Stomach smooth muscle (tissue), 2 donors: ENCODE data around the gene DNMT3A.

Source experiments
- H3K27ac ChIP-seq: one replicate; pipeline ENCODE4 v1.7.0; 2013; ENCODE audit warnings: mild to moderate bottlenecking, low read length, inconsistent platforms
- H3K27me3 ChIP-seq, 2 donors: one replicate each; pipeline ENCODE4 v1.7.0; 2013; ENCODE audit warnings: low read length in 2 of 2; ENCODE audit not compliant: insufficient read depth in 2 of 2, control insufficient read depth in 1 of 2
- H3K36me3 ChIP-seq, 2 donors: one replicate each; pipeline ENCODE4 v1.7.0; 2013; ENCODE audit warnings: low read length in 2 of 2; ENCODE audit not compliant: control insufficient read depth in 2 of 2, insufficient read depth in 2 of 2
- H3K4me1 ChIP-seq: one replicate; pipeline ENCODE4 v1.7.0; 2013; ENCODE audit warnings: low read length; ENCODE audit not compliant: control insufficient read depth, insufficient read depth
- H3K4me3 ChIP-seq, 2 donors: one replicate each; pipeline ENCODE4 v1.7.0; 2013; ENCODE audit warnings: low read length in 2 of 2
- H3K9ac ChIP-seq, 2 donors: one replicate each; pipeline ENCODE4 v1.7.0; 2013; ENCODE audit warnings: low read length in 2 of 2, mild to moderate bottlenecking in 1 of 2
- H3K9me3 ChIP-seq, 2 donors: one replicate each; pipeline ENCODE4 v1.7.0; 2013; ENCODE audit warnings: low read length in 2 of 2; ENCODE audit not compliant: control insufficient read depth in 2 of 2
- donor health status: healthy.
- donor health status: Pancreatic carcinoma.

DNMT3A gene

DNA sequence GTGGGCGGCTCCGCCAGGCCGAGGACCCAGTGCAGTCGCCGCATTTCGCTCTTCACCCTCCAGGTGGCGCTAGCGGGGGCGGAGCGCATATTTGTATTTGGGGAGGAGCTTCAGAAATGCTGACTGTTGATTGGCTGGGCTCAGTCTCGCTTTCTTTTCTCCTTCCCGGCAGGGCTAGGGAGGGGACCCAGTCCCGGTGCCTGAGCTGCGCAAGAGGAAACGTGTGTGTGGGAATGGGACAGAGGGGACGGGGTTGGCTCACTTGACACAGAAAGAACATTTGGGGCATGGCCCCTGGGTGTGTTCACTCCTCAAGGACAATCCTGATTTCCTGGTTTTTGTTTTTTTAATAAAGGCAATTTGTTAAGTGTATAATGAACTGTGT lies 20.3 kb upstream of the DNMT3A start:
- Histone ChIP-seq H3K9me3 (no peaks in the 10 kb centered on the region), H3K27me3 (peaks cover 0 to 2% of the 10 kb centered on the region in 2 donors), H3K27ac (peak overlapping the region; percentile 19), H3K36me3 (no peaks in the 10 kb centered on the region), H3K4me3 (peak overlapping the region; percentile 75 to 79), H3K4me1 (peaks cover 13% of the 10 kb centered on the region), H3K9ac (peak overlapping the region; percentile 62 to 66)

DNA sequence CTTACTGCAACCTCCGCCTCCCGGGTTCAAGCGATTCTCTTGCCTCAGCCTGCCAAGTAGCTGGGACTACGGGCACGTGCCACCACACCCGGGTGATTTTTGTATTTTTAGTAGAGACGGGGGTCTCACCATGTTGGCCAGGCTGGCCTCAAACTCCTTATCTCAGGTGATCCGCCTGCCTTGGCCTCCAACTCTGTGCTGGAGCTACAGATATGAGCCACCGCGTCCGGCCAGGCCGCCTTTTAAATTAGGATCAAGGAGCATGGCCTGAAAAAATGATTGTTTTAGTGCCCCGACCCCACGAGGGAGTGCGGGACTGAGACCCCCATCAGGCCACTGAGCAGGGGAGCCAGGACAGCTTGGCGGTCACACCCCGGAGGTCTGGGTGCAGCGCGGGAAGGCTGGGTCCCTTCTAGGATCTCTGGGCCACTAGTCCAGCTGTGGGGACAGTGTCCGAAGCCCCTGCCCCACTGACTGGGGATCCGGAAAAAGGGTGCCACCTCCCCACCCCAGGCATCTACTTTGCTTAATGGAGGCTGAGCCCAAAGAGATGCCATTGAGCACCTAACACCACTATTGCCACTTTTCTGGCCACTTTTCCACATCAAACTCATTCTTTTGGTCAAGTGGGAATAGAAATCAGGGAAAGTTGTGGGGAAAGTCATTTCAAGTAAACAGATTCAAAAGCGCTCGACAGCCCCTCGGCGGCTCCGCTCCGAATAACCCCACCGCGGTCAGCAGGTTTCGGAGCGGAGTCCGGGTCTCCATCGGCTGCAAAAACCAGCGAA lies 19.7 kb upstream of the DNMT3A start:
- H3K27ac ChIP-seq, result no peak overlapping the region
- H3K4me1 ChIP-seq, result peaks cover 13% of the 10 kb centered on the region
- no peaks in the 10 kb centered on the region for H3K9me3 ChIP-seq
- H3K36me3 ChIP-seq, result no peaks in the 10 kb centered on the region
- H3K4me3 ChIP-seq, result peak overlapping the region; percentile 70 to 75
- H3K9ac ChIP-seq, result no peak overlapping the region
- H3K27me3 ChIP-seq, result peaks cover 0 to 2% of the 10 kb centered on the region in 2 donors

DNA sequence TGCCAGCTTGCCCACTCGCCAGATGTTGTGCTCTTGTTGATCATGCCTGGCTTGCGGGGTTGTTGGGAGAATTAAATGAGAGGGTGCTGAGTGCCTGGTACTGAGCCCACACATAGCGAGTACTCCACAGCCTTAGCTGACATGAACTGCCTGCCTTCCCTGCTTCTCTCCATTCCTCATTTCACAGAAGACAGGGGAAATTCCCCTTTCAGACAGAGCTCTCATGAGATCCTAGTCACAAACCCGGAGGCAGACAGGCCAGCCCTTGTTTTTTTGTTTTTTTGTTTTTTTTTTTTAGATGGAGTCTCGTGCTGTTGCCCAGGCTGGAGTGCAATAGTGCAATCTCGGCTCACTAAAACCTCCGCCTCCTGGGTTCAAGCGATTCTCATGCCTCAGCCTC lies 17.1 kb upstream of the DNMT3A start:
- Histone ChIP-seq H3K27me3 (peaks cover 0 to 2% of the 10 kb centered on the region in 2 donors), H3K4me1 (peaks cover 13% of the 10 kb centered on the region), H3K9ac (no peak overlapping the region), H3K4me3 (no peak overlapping the region), H3K9me3 (no peaks in the 10 kb centered on the region), H3K27ac (no peak overlapping the region), H3K36me3 (no peaks in the 10 kb centered on the region)

- H3K9ac ChIP-seq, result no peak overlapping the region
- H3K36me3 ChIP-seq, result no peaks in the 10 kb centered on the region
- peaks cover 0 to 2% of the 10 kb centered on the region in 2 donors for H3K27me3 ChIP-seq
- H3K9me3 ChIP-seq, result no peaks in the 10 kb centered on the region
- peaks cover 13% of the 10 kb centered on the region for H3K4me1 ChIP-seq
- no peak overlapping the region for H3K27ac ChIP-seq
- H3K4me3 ChIP-seq, result no peak overlapping the region
Measured at GRCh38 chr2:25358249-25358815, 16.6 kb upstream of the DNMT3A start.

DNA sequence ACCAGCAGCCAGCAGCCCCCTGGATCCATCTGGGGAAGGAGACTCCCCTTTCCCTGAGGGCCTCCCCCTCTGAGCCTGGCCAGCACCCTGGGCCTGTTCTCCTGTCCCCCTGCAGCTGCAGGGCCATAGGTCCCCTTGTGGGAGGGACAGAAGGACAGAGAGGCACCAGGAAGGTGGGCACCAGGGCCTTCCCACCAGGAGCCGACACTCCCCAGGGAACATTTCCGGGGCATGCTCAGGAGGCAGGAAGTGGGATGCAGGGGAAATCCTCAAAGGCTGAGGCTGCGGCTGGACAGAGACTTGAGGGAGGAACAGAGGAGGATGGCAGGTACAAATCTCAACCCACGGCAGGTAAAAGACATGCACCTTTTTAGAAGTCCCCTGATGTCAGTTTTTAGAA lies 14.4 kb upstream of the DNMT3A start:
- Histone ChIP-seq H3K36me3 (no peaks in the 10 kb centered on the region), H3K4me1 (no peaks in the 10 kb centered on the region), H3K4me3 (no peak overlapping the region), H3K27ac (no peak overlapping the region), H3K27me3 (peaks cover 0 to 2% of the 10 kb centered on the region in 2 donors), H3K9me3 (no peaks in the 10 kb centered on the region), H3K9ac (no peak overlapping the region)

- Histone ChIP-seq H3K27me3 (no peaks in the 10 kb centered on the region), H3K36me3 (no peaks in the 10 kb centered on the region), H3K9me3 (no peaks in the 10 kb centered on the region), H3K27ac (no peak overlapping the region), H3K9ac (no peak overlapping the region), H3K4me1 (no peaks in the 10 kb centered on the region), H3K4me3 (no peak overlapping the region)
Measured at GRCh38 chr2:25355270-25355669, 13.5 kb upstream of the DNMT3A start.

- H3K4me1 ChIP-seq, result peaks cover 2% of the 10 kb centered on the region
- H3K36me3 ChIP-seq, result no peaks in the 10 kb centered on the region
- H3K27ac ChIP-seq, result no peak overlapping the region
- no peaks in the 10 kb centered on the region for H3K9me3 ChIP-seq
- H3K9ac ChIP-seq, result no peak overlapping the region
- H3K4me3 ChIP-seq, result no peak overlapping the region
- H3K27me3 ChIP-seq, result no peaks in the 10 kb centered on the region
Measured at GRCh38 chr2:25354116-25354515, 12.4 kb upstream of the DNMT3A start.

- H3K9ac ChIP-seq, result no peak overlapping the region
- no peak overlapping the region for H3K27ac ChIP-seq
- no peaks in the 10 kb centered on the region for H3K36me3 ChIP-seq
- H3K4me3 ChIP-seq, result no peak overlapping the region
- no peaks in the 10 kb centered on the region for H3K27me3 ChIP-seq
- peaks cover 18% of the 10 kb centered on the region for H3K4me1 ChIP-seq
- no peaks in the 10 kb centered on the region for H3K9me3 ChIP-seq
Measured at GRCh38 chr2:25349397-25349796, 7.7 kb upstream of the DNMT3A start.

DNA sequence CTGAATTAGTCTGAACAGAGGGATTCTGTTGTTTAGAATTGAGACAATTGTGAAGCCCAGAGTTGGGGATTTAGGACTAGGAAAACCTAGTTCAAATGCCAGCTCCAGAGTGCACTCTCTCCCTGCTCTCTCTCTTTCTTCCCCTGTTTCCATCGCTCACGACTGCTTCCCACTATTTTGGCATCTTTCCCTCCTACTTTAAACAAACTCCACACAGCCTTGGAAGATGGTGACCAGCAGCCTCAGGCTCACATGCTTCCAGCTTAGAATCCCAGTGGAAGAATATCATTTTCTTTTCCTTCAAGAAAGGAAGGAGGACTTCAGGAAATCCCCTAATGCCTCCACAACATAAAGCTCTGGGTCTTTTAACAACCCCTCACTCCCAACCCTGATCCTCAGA lies 6.1 kb upstream of the DNMT3A start:
- peak overlapping the region; percentile 43 to 47 for H3K9ac ChIP-seq
- H3K36me3 ChIP-seq, result no peaks in the 10 kb centered on the region
- H3K9me3 ChIP-seq, result no peaks in the 10 kb centered on the region
- H3K27me3 ChIP-seq, result no peaks in the 10 kb centered on the region
- peaks cover 19% of the 10 kb centered on the region for H3K4me1 ChIP-seq
- H3K27ac ChIP-seq, result peak overlapping the region; percentile 74
- peak overlapping the region in 1 of 2 donors; percentile 40 for H3K4me3 ChIP-seq

DNA sequence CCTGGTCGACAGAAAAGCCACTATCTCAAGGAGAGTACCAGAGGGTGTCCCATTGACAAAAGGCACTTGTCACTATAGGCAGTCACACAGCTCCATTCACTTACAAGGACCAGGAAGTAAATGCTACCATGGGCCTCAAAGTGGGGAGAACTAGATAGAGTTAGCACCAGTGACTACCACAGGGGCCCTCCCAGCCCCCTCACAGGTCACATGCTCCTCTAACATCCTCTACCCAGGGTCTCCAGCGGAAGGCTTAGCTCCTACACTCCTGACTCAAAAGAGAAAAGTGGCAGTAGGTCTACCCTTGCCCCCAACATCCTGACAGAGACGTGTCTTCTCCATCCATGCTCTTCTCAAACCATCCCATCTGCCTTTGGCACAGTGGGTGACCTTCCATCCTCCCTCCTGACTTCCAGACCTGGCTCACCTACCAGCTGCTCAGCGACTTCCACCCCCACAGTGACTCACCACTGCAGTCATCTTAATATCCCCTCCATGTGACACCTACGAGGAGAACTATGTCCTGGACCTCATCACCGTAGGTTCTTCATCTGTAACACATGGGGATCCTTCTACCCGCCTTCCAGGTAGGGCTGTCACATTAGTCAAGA lies 5.6 kb upstream of the DNMT3A start:
- no peaks in the 10 kb centered on the region for H3K36me3 ChIP-seq
- peak overlapping the region in 1 of 2 donors; percentile 43 for H3K9ac ChIP-seq
- H3K27me3 ChIP-seq, result no peaks in the 10 kb centered on the region
- H3K4me1 ChIP-seq, result peaks cover 23% of the 10 kb centered on the region
- no peaks in the 10 kb centered on the region for H3K9me3 ChIP-seq
- peak overlapping the region in 1 of 2 donors; percentile 8 for H3K4me3 ChIP-seq
- peak overlapping the region; percentile 74 for H3K27ac ChIP-seq
